Measurements from ENCODE around the gene TRA2A. TPM values are rescaled to one million over a fixed set of nuclear protein-coding genes. Genes with fewer than 3 reads are reported as not detected.

Gene TRA2A
- total RNA-seq, 1 donor from 2014 or later = 103 TPM

DNA sequence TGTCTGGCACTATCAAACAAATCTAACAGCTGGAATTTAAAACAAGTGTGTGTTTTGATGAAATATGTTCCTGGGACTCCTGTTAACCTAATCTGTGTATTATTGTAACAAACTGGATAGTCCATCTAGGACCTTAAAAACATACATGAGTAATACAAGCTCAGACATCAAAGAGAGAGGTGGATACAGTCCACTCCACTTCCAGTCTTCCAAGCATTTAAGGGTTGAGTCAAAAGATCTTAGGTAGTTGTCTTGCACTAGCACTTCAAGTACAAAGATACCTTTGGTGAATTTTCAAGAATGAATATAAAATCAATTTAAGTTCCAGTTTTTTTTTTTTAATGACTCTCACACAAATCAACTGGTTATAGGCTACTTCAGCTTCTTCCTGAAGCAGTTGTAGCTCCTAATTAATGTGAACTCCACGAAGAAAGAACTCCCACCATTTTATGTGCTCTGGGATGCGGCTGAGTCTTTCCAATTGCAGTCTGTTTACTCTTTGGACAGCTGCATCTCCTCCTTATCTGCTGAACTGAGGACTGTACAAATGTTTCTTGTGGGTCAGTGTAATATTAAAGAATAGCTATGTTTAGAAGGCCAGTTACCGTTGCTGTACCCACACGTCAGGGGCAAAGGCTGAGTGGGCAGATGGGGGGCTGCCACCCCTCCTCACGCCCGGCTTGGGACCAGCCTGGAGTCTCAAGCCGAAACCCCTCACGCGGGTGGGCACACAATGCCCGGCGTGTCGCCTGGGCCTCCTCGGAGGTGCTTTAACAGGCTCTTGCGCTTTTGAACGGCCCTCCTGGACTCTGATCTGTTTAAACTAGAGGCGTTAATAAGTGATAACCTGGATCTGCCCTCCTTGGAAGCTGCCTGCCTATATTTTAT is 58.6 kb downstream of the TRA2A start:
- no peaks in the 10 kb centered on the region for H3K36me3 Mint-ChIP-seq (ENCODE audit: low read depth)
- no peak for DNase-seq (ENCODE audit: low spot score)
- H3K27ac Mint-ChIP-seq = peak overlapping the region; percentile 61
- intact Hi-C loops (cut with micrococcal nuclease) = loop anchor here (5.0 to 10.0 kb wide), 2 partner anchors 461 to 648 kb away; partner anchors contain the start of genes HYCC1 and TOMM7
- peak overlapping the region; percentile 77 for H3K4me3 Mint-ChIP-seq
- H3K9me3 Mint-ChIP-seq = no peaks in the 10 kb centered on the region
- H3K4me1 Mint-ChIP-seq (ENCODE audit: low read depth) = peaks cover 41% of the 10 kb centered on the region
- H3K27me3 Mint-ChIP-seq (ENCODE audit: insufficient read depth) = peaks cover 57% of the 10 kb centered on the region

DNA sequence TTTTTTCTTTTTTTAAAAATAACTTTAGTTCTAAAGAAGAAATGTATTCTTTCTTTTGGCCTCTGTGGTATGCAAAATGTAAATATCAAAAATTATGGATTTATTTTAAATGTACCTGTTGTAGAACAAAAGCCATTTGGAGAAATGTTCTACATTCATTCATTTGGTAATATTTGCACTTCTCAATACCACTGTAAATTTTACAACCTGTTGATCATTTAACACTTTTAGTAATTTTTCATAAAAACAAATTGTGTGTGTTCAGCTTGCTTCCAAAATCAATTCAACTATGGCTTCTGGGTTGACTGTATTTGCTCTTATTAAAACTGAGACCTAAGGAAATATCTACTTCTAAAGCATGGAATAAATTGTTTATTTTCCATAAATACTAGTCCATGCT is 59.2 kb downstream of the TRA2A start:
- intact Hi-C loops (cut with micrococcal nuclease) = loop anchor here (5.0 to 10.0 kb wide), 2 partner anchors 460 to 648 kb away; partner anchors contain the start of genes HYCC1 and TOMM7
- Mint-ChIP-seq H3K9me3 (no peaks in the 10 kb centered on the region), H3K4me3 (peak overlapping the region; percentile 77), H3K27ac (no peak overlapping the region), H3K4me1 (ENCODE audit: low read depth) (peaks cover 47% of the 10 kb centered on the region), H3K27me3 (ENCODE audit: insufficient read depth) (peaks cover 62% of the 10 kb centered on the region), H3K36me3 (ENCODE audit: low read depth) (peaks cover 3% of the 10 kb centered on the region)
- no peak for DNase-seq (ENCODE audit: low spot score)

DNA sequence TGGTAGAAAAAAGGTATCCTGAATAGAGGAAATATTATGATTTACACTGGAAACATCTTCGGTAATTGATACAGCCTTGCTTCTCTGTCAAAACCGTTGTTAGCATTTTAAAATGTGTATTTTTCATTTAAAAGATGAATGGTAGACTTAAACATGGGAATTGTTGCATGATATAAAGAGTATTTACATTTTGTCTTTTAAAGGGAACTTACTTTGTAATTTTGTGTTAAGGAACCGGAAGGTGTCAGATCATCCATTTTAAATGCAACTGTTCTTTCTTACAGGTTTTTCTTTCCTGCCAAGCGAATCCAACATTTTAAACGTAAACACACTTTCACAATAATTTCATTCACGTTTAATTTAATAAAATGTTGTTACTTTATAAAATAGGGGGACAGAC is 59.7 kb downstream of the TRA2A start:
- Mint-ChIP-seq H3K4me1 (ENCODE audit: low read depth) (peaks cover 52% of the 10 kb centered on the region), H3K4me3 (peak overlapping the region; percentile 33), H3K27me3 (ENCODE audit: insufficient read depth) (peaks cover 64% of the 10 kb centered on the region), H3K9me3 (no peaks in the 10 kb centered on the region), H3K36me3 (ENCODE audit: low read depth) (peaks cover 4% of the 10 kb centered on the region), H3K27ac (peak overlapping the region; percentile 40)
- no peak for DNase-seq (ENCODE audit: low spot score)
- intact Hi-C loops (cut with micrococcal nuclease) = loop anchor here (5.0 to 10.0 kb wide), 2 partner anchors 460 to 647 kb away; partner anchors contain the start of genes HYCC1 and TOMM7

DNA sequence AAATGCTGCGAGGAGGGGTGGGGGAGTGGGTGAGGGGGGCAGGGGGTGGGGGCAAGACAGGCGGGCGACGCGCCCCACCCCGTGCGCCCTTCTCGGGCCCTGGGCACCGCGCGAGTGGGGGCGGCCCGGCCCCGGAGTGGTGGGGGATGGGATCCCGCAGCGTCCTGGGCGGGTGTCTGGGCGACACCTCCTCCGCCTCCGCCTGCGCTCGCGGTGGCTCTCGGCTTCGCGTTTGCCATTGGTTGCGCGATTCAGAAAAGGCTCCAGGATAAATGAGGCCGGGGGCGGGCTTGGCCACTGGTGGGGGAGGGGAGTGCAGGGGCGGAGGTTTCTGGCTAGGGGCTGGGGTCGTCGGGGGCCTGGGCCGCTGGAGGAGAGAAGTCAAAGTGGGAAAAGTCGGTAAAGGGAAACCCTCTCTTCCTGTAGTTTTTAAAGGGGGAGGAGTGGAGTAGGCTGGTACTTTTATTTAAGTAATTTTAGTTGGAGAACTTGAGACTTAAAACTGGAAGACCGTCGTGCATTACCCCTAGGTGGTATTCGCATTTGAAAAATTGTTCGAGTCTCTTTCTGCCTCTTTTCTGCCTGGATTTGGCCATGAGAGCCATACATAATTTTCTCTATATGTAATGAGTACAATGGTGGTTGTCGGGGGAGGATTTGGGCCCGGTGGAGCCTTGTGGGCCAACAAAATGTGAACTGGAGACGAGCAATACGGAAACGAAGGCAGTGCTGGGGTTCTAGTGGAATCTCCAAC is 60.5 kb downstream of the TRA2A start:
- Mint-ChIP-seq H3K4me1 (ENCODE audit: low read depth) (peaks cover 54% of the 10 kb centered on the region), H3K9me3 (no peaks in the 10 kb centered on the region), H3K27me3 (ENCODE audit: insufficient read depth) (peaks cover 62% of the 10 kb centered on the region), H3K4me3 (peak overlapping the region; percentile 85), H3K36me3 (ENCODE audit: low read depth) (peaks cover 4% of the 10 kb centered on the region), H3K27ac (peak overlapping the region; percentile 18)
- DNase-seq (ENCODE audit: low spot score) = peak; percentile 56
- intact Hi-C loops (cut with micrococcal nuclease) = loop anchor here (2.0 to 10.0 kb wide), 4 partner anchors 98 to 646 kb away; partner anchors contain the start of genes HYCC1 and TOMM7

DNA sequence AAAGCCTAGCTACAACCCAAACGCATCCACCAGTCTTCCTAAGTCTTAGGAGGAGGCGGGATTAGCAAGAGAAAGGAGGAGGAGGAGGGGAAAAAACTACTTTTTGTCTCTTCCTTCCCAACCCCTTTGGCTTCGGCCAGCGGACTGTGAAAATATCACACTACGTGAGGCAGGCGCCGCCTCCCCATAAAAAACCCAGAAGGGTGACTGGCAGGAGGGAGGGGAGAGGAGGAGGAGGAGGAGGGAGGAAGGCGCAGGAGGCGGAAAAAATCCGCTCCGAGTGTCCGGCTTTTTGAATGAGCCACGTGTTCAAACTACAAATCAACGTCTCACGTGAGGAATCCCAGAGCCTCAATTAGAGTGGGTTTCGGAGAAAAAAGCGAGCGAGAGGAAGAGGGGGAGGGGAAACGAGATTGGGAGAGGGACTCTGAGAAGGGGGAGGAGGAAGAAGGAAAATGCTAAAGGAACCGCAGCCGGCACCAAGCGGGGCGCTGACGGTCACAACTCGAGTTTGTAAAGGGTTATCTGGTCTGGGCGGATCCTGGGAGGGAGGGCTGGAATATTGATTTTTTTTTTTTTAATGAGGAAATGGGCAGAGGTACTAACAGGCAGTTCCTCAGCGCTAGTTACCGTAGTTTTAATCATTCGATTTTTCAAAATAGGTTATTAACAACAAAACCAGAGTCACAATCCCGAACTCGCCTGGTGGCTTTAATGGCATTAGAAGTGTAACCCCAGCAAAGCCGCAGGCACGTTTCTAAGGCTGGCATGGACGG is 61.3 kb downstream of the TRA2A start, which contains the start of gene IGF2BP3:
IGF2BP3 (minus strand) TSS at position 162 of the 776 bp plus-strand sequence. CDS start 381 bp downstream, outside the sequence.
- Mint-ChIP-seq H3K27ac (peak within 1 kb of the TSS; percentile 75), H3K4me3 (peak within 1 kb of the TSS; percentile 85), H3K9me3 (no peaks in the 10 kb centered on the region), H3K4me1 (ENCODE audit: low read depth) (peaks cover 54% of the 10 kb centered on the region), H3K36me3 (ENCODE audit: low read depth) (peaks cover 4% of the 10 kb centered on the region), H3K27me3 (ENCODE audit: insufficient read depth) (peaks cover 66% of the 10 kb centered on the region)
- peak; percentile 30 for DNase-seq (ENCODE audit: low spot score)
- intact Hi-C loops (cut with micrococcal nuclease) = loop anchor here (1.0 to 10.0 kb wide), 5 partner anchors 98 to 646 kb away; partner anchors contain the start of genes HYCC1 and TOMM7

DNA sequence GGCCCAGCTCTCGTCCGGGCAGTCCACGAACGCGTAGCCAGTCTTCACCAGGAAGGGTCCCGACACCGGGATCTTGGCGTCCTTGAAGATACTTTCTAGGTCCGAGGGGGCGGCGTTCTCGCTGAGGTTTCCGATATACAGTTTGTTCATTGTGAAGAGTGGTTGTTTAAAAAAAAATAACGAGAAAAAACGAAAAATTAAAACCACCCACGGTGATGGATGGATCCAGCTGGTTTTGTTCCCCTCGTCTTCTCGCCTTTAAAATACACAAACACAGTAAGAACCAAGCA is 61.9 kb downstream of the TRA2A start:
- Mint-ChIP-seq H3K27me3 (ENCODE audit: insufficient read depth) (peaks cover 66% of the 10 kb centered on the region), H3K9me3 (no peaks in the 10 kb centered on the region), H3K4me3 (peak overlapping the region; percentile 85), H3K4me1 (ENCODE audit: low read depth) (peaks cover 50% of the 10 kb centered on the region), H3K27ac (peak overlapping the region; percentile 75), H3K36me3 (ENCODE audit: low read depth) (peaks cover 6% of the 10 kb centered on the region)
- no peak for DNase-seq (ENCODE audit: low spot score)
- intact Hi-C loops (cut with micrococcal nuclease) = loop anchor here (1.0 to 10.0 kb wide), 5 partner anchors 97 to 645 kb away; partner anchors contain the start of genes HYCC1 and TOMM7

DNA sequence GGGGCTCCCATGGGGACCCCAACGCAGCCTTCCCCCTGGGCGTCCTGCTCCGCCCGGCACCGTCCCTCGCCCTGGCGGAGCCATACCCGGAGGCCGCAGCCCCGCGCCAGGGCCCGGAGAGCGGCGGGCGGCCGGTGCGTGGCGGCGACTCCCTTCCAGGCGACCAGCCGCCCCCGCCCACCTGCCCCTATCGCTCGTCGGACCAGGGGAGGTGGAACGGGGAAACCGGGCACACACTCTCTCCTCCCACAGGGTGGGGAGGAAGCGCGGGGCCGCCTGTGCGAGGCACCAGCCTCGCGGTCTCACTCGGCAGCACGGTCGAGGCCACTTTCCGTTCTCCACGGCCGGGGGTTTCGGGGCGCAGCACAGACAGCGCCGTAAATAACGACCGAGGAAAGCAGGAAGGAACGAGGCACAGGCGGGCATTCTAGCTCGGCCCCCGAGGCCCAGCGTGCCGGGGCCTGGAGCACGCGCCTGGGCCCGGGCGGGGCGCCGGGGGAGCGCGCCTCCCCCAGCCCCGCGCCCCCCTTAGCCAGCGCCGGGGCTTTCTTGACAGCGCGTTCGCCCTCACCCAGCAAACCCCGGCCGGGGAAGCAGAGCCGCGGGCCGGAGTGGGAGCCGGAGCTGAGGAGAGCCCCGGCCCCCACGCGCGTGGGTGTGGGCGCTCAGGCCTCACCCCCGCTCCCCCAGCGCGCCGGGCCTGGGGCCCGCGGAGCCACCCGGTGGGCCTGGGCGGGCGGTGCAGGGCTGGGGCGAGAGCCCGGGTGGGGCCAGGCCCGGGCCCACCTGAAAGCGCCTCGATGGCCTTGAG is 62.4 kb downstream of the TRA2A start:
- no peak overlapping the region for H3K27ac Mint-ChIP-seq
- peaks cover 45% of the 10 kb centered on the region for H3K4me1 Mint-ChIP-seq (ENCODE audit: low read depth)
- H3K27me3 Mint-ChIP-seq (ENCODE audit: insufficient read depth) = peaks cover 65% of the 10 kb centered on the region
- intact Hi-C loops (cut with micrococcal nuclease) = no loop called here
- peak; percentile 25 for DNase-seq (ENCODE audit: low spot score)
- H3K36me3 Mint-ChIP-seq (ENCODE audit: low read depth) = peaks cover 7% of the 10 kb centered on the region
- H3K9me3 Mint-ChIP-seq = no peaks in the 10 kb centered on the region
- peak overlapping the region; percentile 63 for H3K4me3 Mint-ChIP-seq

DNA sequence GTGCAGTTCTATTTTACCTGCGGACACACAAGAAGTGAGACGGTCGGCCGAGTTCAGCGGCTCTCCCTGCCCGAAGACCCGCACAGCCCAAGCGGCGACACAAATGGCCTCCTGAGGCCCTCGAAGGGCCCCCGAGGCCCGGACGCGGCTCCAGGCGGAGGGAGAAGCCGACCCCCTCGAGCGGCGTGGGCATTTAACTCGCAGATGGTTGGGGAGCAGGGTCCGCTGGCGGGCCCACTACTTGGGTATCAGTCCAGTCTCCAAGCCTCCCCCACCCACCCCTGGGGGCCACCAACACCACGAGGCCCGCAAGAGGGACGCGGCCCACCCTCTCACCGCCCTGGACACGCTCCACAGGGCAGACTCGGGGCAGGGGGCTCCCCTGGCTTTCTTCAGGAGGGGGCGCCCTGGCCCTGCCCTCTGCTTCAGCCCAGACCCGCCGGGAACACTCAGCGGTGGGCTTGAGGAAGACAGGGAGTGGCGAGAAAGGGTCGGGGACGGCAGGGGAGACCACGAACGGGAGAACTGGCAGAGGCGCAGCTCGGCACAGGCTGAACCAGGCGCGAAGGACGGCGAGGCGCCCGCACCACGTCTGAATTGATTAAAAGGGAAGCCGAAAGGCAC is 63.1 kb downstream of the TRA2A start:
- Mint-ChIP-seq H3K4me3 (peak overlapping the region; percentile 78), H3K9me3 (no peaks in the 10 kb centered on the region), H3K27ac (no peak overlapping the region), H3K27me3 (ENCODE audit: insufficient read depth) (peaks cover 68% of the 10 kb centered on the region), H3K36me3 (ENCODE audit: low read depth) (peaks cover 7% of the 10 kb centered on the region), H3K4me1 (ENCODE audit: low read depth) (peaks cover 44% of the 10 kb centered on the region)
- intact Hi-C loops (cut with micrococcal nuclease) = loop anchor here (1.0 kb wide), 1 partner anchor 195 kb away; no protein-coding TSS in a partner anchor
- no peak for DNase-seq (ENCODE audit: low spot score)

DNA sequence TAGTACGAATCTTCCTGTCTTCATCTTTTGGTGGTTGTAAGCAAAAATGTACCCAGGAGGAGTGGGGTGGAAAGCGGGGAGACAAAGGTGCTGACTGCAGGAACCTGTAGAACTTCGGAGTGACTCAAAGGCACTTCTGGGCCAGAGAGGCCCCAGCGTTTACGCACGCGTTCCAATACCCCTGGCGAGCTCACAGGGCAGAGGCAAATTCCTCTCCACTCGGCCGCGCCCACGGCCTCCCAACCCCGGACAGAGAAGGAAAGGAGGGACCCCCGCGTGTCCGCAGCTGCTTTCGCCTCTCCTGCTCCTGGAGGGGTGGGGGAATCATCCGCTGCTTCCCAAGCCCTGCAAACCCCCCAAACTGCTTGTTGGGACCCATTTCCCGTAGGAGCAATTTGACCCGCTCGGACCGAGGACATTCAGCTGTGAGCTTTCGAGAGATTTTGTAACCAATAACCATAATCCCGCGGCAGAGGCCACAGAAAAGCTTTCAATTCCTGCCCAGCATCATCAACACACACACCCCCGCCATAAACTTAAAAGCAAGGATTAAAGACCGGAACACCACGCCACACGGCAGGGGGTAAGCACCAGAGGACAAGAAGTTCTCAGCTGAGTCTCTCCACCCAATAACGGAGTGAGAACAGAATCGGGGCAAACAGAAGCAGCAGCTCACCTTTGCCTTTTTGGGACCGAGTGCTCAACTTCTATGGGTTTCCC is 63.8 kb downstream of the TRA2A start:
- H3K36me3 Mint-ChIP-seq (ENCODE audit: low read depth) = peaks cover 7% of the 10 kb centered on the region
- H3K27ac Mint-ChIP-seq = peak overlapping the region; percentile 79
- H3K27me3 Mint-ChIP-seq (ENCODE audit: insufficient read depth) = peaks cover 69% of the 10 kb centered on the region
- H3K4me1 Mint-ChIP-seq (ENCODE audit: low read depth) = peaks cover 44% of the 10 kb centered on the region
- intact Hi-C loops (cut with micrococcal nuclease) = loop anchor here (1.0 kb wide), 2 partner anchors 7 to 195 kb away; no protein-coding TSS in a partner anchor
- DNase-seq (ENCODE audit: low spot score) = no peak
- H3K9me3 Mint-ChIP-seq = no peaks in the 10 kb centered on the region
- H3K4me3 Mint-ChIP-seq = peak overlapping the region; percentile 78

DNA sequence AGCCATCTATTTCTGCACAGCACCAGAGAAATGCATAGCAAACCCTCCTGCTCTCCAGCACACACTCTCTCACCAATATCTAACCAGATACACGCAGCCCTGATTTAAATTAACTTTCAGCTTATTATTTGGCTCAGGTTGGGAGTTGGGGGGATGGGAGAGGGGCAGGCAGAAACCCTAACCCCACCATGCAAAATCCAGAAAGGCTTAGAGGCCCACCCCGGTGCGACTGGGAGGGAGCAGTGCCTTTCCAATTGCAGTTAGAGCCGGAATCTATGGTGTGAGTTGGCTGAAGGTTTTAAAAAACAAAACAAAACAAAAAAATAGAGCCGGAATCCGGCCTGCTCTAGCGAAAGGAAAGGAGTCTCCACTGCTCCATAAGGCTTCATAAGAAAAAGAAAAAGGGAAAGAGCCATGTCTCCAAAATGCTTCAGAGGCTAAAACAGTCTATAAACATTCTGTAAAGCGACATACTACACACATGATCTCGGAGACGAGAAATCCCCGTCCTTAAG is 64.4 kb downstream of the TRA2A start:
- Mint-ChIP-seq H3K36me3 (ENCODE audit: low read depth) (peaks cover 7% of the 10 kb centered on the region), H3K9me3 (no peaks in the 10 kb centered on the region), H3K4me1 (ENCODE audit: low read depth) (peaks cover 45% of the 10 kb centered on the region), H3K27me3 (ENCODE audit: insufficient read depth) (peaks cover 68% of the 10 kb centered on the region), H3K4me3 (peak overlapping the region; percentile 78), H3K27ac (peak overlapping the region; percentile 79)
- no peak for DNase-seq (ENCODE audit: low spot score)
- intact Hi-C loops (cut with micrococcal nuclease) = loop anchor here (1.0 kb wide), 1 partner anchor 8 kb away; no protein-coding TSS in a partner anchor

All from activated T-helper 1 cell treated with anti-CD3 and anti-CD28 coated beads, Interleukin-12 subunit alpha, Interleukin-12 subunit beta, Interleukin-2, Interleukin-4 antibody, amounts not matched to agents 30 ng/mL and 10 ng/mL and 1 ng/mL, durations not matched to agents 14 hours and 24 hours and 36 hours (primary cell).